G401 (cell line): Measurements from ENCODE around the gene ARHGEF28. TPM values are rescaled to one million over a fixed set of nuclear protein-coding genes. Genes with fewer than 3 reads are reported as not detected.

Experiments
- DNase-seq: peaks from one replicate; pipeline ENCODE4 v3.0.0-alpha.2; 2015; ENCODE audit warnings: low spot score
- in situ Hi-C: cut with HindIII; loops from 2 replicates; pipeline ENCODE4 v1.10.0; 2016; ENCODE audit warnings: low sequenced_read_pairs, mixed read lengths
- total RNA-seq: library from RNA; depleted of rRNA; stranded (reverse); fragments of >200 nt; shearing (Covaris generic); gene quantifications from 2 replicates; pipeline ENCODE4 v1.2.3, GENCODE V29; 2014

Gene ARHGEF28
- total RNA-seq, 1 experiment from 2014 or later, result 0.03 TPM

GRCh38 chr5:73901043-73901442, 275.0 kb downstream of the ARHGEF28 start:
- DNase-seq, result no peak
- in situ Hi-C loops, result no loop called here

GRCh38 chr5:73901455-73901854, 275.5 kb downstream of the ARHGEF28 start:
- in situ Hi-C loops, result no loop called here
- DNase-seq, result no peak

GRCh38 chr5:73902327-73903051, 276.5 kb downstream of the ARHGEF28 start:
- DNase-seq, result peak; percentile 82
- in situ Hi-C loops, result no loop called here

- in situ Hi-C loops, result no loop called here
- no peak for DNase-seq
Measured at GRCh38 chr5:73903169-73903568, 277.2 kb downstream of the ARHGEF28 start.

- in situ Hi-C loops, result no loop called here
- no peak for DNase-seq
Measured at GRCh38 chr5:73906277-73906676, 280.3 kb downstream of the ARHGEF28 start.

- DNase-seq, result no peak
- in situ Hi-C loops, result no loop called here
Measured at GRCh38 chr5:73907164-73907563, 281.2 kb downstream of the ARHGEF28 start.

GRCh38 chr5:73908395-73908794, 282.4 kb downstream of the ARHGEF28 start:
- no peak for DNase-seq
- in situ Hi-C loops, result no loop called here

GRCh38 chr5:73908846-73909245, 282.9 kb downstream of the ARHGEF28 start:
- in situ Hi-C loops, result no loop called here
- no peak for DNase-seq

GRCh38 chr5:73909474-73909873, 283.5 kb downstream of the ARHGEF28 start:
- in situ Hi-C loops, result no loop called here
- no peak for DNase-seq

- DNase-seq, result no peak
- in situ Hi-C loops, result no loop called here
Measured at GRCh38 chr5:73911761-73912393, 285.9 kb downstream of the ARHGEF28 start.

- in situ Hi-C loops, result no loop called here
- no peak for DNase-seq
Measured at GRCh38 chr5:73912821-73913271, 286.9 kb downstream of the ARHGEF28 start.

- DNase-seq, result no peak
- in situ Hi-C loops, result no loop called here
Measured at GRCh38 chr5:73913971-73914370, 288.0 kb downstream of the ARHGEF28 start.

- in situ Hi-C loops, result no loop called here
- no peak for DNase-seq
Measured at GRCh38 chr5:73915345-73915744, 289.3 kb downstream of the ARHGEF28 start.

GRCh38 chr5:73917433-73917832, 291.4 kb downstream of the ARHGEF28 start:
- peak; percentile 89 for DNase-seq
- in situ Hi-C loops, result no loop called here

GRCh38 chr5:73917891-73918290, 291.9 kb downstream of the ARHGEF28 start:
- in situ Hi-C loops, result no loop called here
- DNase-seq, result no peak

GRCh38 chr5:73918791-73919221, 292.8 kb downstream of the ARHGEF28 start:
- DNase-seq, result no peak
- in situ Hi-C loops, result no loop called here

- no peak for DNase-seq
- in situ Hi-C loops, result no loop called here
Measured at GRCh38 chr5:73921741-73922140, 295.7 kb downstream of the ARHGEF28 start.

- DNase-seq, result no peak
- in situ Hi-C loops, result no loop called here
Measured at GRCh38 chr5:73922224-73922623, 296.2 kb downstream of the ARHGEF28 start.

GRCh38 chr5:73922875-73923557, 297.0 kb downstream of the ARHGEF28 start:
- no peak for DNase-seq
- in situ Hi-C loops, result no loop called here

- in situ Hi-C loops, result no loop called here
- DNase-seq, result no peak
Measured at GRCh38 chr5:73928476-73929070, 302.6 kb downstream of the ARHGEF28 start.
